ENCODE data around the gene TMED9. TPM values are rescaled to one million over a fixed set of nuclear protein-coding genes. Genes with fewer than 3 reads are reported as not detected.
"Not testable (repeated sequence)": the region's sequence is repeated elsewhere in the genome, so short reads cannot be mapped to it uniquely, and the experiment has no call there.

Gene TMED9
- total and polyA plus RNA-seq, 2 of the 4 experiments (the other 2 are of a cell fraction): 123 to 357 TPM

GRCh38 chr5:177559446-177559941, 32.5 kb upstream of the TMED9 start:
- H3K9me1 ChIP-seq (ENCODE audit: insufficient read depth, low read length): peaks cover 10% of the 10 kb centered on the region
- H3K56ac ChIP-seq (ENCODE audit: extremely low read depth, insufficient read depth, low read length); H4K91ac ChIP-seq (ENCODE audit: insufficient read depth, low read depth, low read length); H3K4me3 ChIP-seq (ENCODE audit: insufficient read depth, low read depth, low read length); H2AFZ ChIP-seq (replicated peaks; ENCODE audit: low read length, poor library complexity); H3K79me1 ChIP-seq (ENCODE audit: low read depth in 1 of 2, low read length in 2 of 2); H3K27me3 ChIP-seq (ENCODE audit: control insufficient read depth, insufficient read depth, low read length); H3K14ac ChIP-seq (replicated peaks; ENCODE audit: low read depth, low read length); in situ Hi-C loops (cut with MboI; ENCODE audit: low sequenced_read_pairs); intact Hi-C loops (cut with micrococcal nuclease); H2BK20ac ChIP-seq (ENCODE audit: low read depth, low read length); H2BK120ac ChIP-seq (ENCODE audit: low read depth, low read length); H2BK15ac ChIP-seq (ENCODE audit: low read depth, low read length); H3K9me3 ChIP-seq (ENCODE audit: control insufficient read depth, insufficient read depth, low read length); H3K4me2 ChIP-seq (ENCODE audit: low read depth, low read length); H4K20me1 ChIP-seq (ENCODE audit: insufficient read depth, low read length); H4K5ac ChIP-seq (ENCODE audit: low read depth, low read length); H3K36me3 ChIP-seq (ENCODE audit: control insufficient read depth, insufficient read depth, low read length); H2AK5ac ChIP-seq (ENCODE audit: low read depth, low read length); H4K8ac ChIP-seq (ENCODE audit: low read depth in 2 of 2, low read length in 2 of 2); ATAC-seq (ENCODE audit: low read depth); H3K9ac ChIP-seq (ENCODE audit: low read depth, low read length); H3K23ac ChIP-seq (ENCODE audit: low read depth, low read length); H2BK5ac ChIP-seq (ENCODE audit: low read depth, low read length, poor library complexity, severe bottlenecking); H3K27ac ChIP-seq (ENCODE audit: insufficient read depth, low read length); H3K18ac ChIP-seq (ENCODE audit: low read depth, low read length); H3K4ac ChIP-seq (ENCODE audit: low read depth, low read length); H3K4me1 ChIP-seq (ENCODE audit: control insufficient read depth, insufficient read depth, low read length); DNase-seq; POLR2A ChIA-PET (ENCODE audit: unreplicated experiment); dilution Hi-C loops (cut with HindIII; ENCODE audit: low sequenced_read_pairs, unreplicated experiment); BruUV-seq (replicated peaks); H2AK9ac ChIP-seq (replicated peaks; ENCODE audit: low read depth, low read length, poor library complexity): not testable (repeated sequence)
- CTCF ChIA-PET: interaction anchor here (1.6 kb wide), 1 partner anchor 10 kb away, joined by 4 read pairs; no protein-coding TSS in a partner anchor
- no CpG with 5 or more reads among the region's 8 CpGs for WGBS, 2 experiments (ENCODE audit: extremely low coverage in 2 of 2, insufficient read length in 1 of 2)
